Lung (tissue), 12 donors: ENCODE results near the gene LRRIQ1. TPM values are rescaled to one million over a fixed set of nuclear protein-coding genes. Genes with fewer than 3 reads are reported as not detected.

Experiments used
- ATAC-seq: fragments of 200-7000 bp; cut with Tn5 transposase; one replicate; pipeline ENCODE4 v1.9.1; 2020; ENCODE audit warnings: moderate number of reproducible peaks; ENCODE audit not compliant: insufficient read depth, low FRiP score
- DNase-seq, 3 donors: peaks; one replicate each; pipeline ENCODE4 v3.0.0-alpha.2; 2013 to 2017
- H3K27ac ChIP-seq, 2 donors: one replicate each; pipeline ENCODE4 v1.5.1; 2013; ENCODE audit warnings: mild to moderate bottlenecking in 2 of 2, moderate library complexity in 2 of 2, control low read depth in 1 of 2, inconsistent platforms in 1 of 2, low read depth in 1 of 2, low read length in 1 of 2
- H3K27me3 ChIP-seq, 3 donors: one replicate each; pipeline ENCODE4 v1.5.1; 2013; ENCODE audit warnings: low read length in 2 of 3; ENCODE audit not compliant: control insufficient read depth in 3 of 3, insufficient read depth in 3 of 3
- H3K36me3 ChIP-seq, 4 donors: one replicate each; pipeline ENCODE4 v1.5.1; 2013; ENCODE audit warnings: low read length in 4 of 4, mild to moderate bottlenecking in 1 of 4, moderate library complexity in 1 of 4; ENCODE audit not compliant: control insufficient read depth in 4 of 4, insufficient read depth in 4 of 4
- H3K4me1 ChIP-seq, 5 donors: one replicate each; pipeline ENCODE4 v1.5.1; 2013; ENCODE audit warnings: low read length in 5 of 5, mild to moderate bottlenecking in 2 of 5, moderate library complexity in 1 of 5; ENCODE audit not compliant: control insufficient read depth in 5 of 5, insufficient read depth in 5 of 5
- H3K4me3 ChIP-seq: one replicate; pipeline ENCODE4 v1.5.1; 2013; ENCODE audit warnings: mild to moderate bottlenecking, control low read depth, moderate library complexity
- H3K9ac ChIP-seq, 2 donors: one replicate each; pipeline ENCODE4 v1.5.1; 2013; ENCODE audit warnings: low read length in 2 of 2, control low read depth in 1 of 2; ENCODE audit not compliant: insufficient read depth in 1 of 2
- H3K9me3 ChIP-seq, 4 donors: one replicate each; pipeline ENCODE4 v1.5.1; 2013; ENCODE audit warnings: low read length in 3 of 4, mild to moderate bottlenecking in 1 of 4, moderate library complexity in 1 of 4; ENCODE audit not compliant: control insufficient read depth in 4 of 4, insufficient read depth in 3 of 4
- WGBS, 2 donors: extraction: QIAGEN DNeasy Blood & Tissue Kit; methylation state at CpG; one replicate each; pipeline ENCODE4 v1.1.7; 2013; 5-methylcytosine and 5-hydroxymethylcytosine counted together
- polyA plus RNA-seq, 2 donors: library from polyadenylated mRNA; stranded (reverse); fragments of 200-250 nt; gene quantifications; one replicate each; pipeline ENCODE4 v1.2.1, GENCODE V29; 2013
- total RNA-seq, 2 donors: library from RNA; depleted of rRNA in 1 of 2; stranded (reverse); fragments of >200 nt in 1 of 2; gene quantifications; one replicate each; pipeline ENCODE4 v1.2.1, GENCODE V29; 2014 to 2021
- TF ChIP-seq, protein P1 (sequence below): IDR thresholded peaks from 2 replicates; pipeline ENCODE4 v1.5.1; 2012; ENCODE audit warnings: mild to moderate bottlenecking; ENCODE audit errors: control extremely low read depth, extremely low read depth
- donor health status: control.
- donor health status: control.
- donor health status: Bipolar disorder and iron deficiency.
- donor health status: healthy.
- donor health status: DM: yes; HTN: yes; CAD: no.

Gene LRRIQ1
- total and polyA plus RNA-seq, 4 donors = 3.4 to 33.2 (median 12.0) TPM

DNA sequence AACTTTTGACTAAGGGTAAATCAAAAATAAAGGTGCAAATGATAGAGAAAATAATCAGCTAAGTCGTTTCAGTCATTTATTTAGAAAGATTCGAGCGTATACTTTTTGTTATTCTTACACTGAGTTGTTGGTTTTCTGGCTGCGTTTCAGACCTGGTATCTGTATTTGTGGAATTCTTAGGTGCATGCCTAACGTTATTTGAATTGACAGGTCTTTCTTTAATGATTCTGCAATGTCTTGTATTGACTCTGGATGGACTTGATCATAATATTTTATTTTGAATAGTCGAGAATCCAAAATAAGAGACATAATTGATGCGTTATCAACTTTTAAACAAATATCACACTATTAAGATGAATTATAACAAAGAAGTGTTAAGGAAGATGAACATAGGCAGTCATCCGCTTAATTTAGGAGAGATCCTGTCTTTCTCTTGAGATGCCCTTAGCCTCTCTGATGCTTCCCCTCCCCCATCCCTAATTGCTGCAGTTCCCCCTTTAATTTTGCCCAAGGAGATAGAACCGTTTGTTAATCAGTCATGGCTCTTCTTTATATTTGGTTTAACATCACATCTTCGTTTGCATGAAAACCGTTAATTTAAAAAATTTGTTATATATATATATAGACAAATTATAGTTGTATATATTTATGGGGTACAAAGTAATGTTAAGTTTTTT is 245.6 kb downstream of the LRRIQ1 start:
- Histone ChIP-seq H3K27ac (no peak overlapping the region), H3K4me1 (peaks cover 0 to 19% (median 4%) of the 10 kb centered on the region in 5 donors), H3K9ac (no peak overlapping the region), H3K9me3 (peaks cover 0 to 13% (median 0%) of the 10 kb centered on the region in 4 donors), H3K27me3 (peaks cover 6 to 94% (median 86%) of the 10 kb centered on the region in 3 donors), H3K36me3 (no peaks in the 10 kb centered on the region), H3K4me3 (no peak overlapping the region)
- 10 to 12% methylated on average over 11 of the region's 11 CpGs for WGBS, 2 donors
- DNase-seq = peak in 1 of 3 donors; percentile 22
- ATAC-seq = no peak
- TF ChIP-seq, protein P1, sequence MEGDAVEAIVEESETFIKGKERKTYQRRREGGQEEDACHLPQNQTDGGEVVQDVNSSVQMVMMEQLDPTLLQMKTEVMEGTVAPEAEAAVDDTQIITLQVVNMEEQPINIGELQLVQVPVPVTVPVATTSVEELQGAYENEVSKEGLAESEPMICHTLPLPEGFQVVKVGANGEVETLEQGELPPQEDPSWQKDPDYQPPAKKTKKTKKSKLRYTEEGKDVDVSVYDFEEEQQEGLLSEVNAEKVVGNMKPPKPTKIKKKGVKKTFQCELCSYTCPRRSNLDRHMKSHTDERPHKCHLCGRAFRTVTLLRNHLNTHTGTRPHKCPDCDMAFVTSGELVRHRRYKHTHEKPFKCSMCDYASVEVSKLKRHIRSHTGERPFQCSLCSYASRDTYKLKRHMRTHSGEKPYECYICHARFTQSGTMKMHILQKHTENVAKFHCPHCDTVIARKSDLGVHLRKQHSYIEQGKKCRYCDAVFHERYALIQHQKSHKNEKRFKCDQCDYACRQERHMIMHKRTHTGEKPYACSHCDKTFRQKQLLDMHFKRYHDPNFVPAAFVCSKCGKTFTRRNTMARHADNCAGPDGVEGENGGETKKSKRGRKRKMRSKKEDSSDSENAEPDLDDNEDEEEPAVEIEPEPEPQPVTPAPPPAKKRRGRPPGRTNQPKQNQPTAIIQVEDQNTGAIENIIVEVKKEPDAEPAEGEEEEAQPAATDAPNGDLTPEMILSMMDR = no peak

DNA sequence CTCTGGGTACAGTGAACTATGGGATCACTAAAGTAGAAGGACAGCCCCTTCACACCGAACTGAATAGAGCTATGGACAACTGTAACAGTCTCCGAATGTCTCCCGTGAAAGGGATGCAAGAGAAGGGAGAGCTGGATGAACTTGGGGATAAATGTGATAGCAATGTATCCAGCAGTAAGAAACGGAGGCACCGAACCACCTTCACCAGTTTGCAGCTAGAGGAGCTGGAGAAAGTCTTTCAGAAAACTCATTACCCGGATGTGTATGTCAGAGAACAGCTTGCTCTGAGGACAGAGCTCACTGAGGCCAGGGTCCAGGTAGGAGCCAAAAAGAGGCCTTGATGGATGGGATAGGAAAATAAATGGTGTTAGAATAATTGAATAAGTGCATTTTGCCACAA is 247.4 kb downstream of the LRRIQ1 start:
- H3K9me3 ChIP-seq = peaks cover 0 to 7% (median 0%) of the 10 kb centered on the region in 4 donors
- DNase-seq = no peak
- WGBS, 2 donors = 44 to 53% methylated on average over 6 of the region's 6 CpGs
- H3K27ac ChIP-seq = no peak overlapping the region
- peaks cover 0 to 83% (median 74%) of the 10 kb centered on the region in 3 donors for H3K27me3 ChIP-seq
- H3K4me3 ChIP-seq = no peak overlapping the region
- TF ChIP-seq, protein P1 = no peak
- no peak for ATAC-seq
- H3K4me1 ChIP-seq = peaks cover 0 to 19% (median 4%) of the 10 kb centered on the region in 5 donors
- no peaks in the 10 kb centered on the region for H3K36me3 ChIP-seq
- H3K9ac ChIP-seq = no peak overlapping the region

Other genes with a start within 250 kb of the LRRIQ1 start
- gene SLC6A15, start 123.6 kb upstream of the LRRIQ1 start, total RNA-seq = under 1 TPM in 1 of 2 donors, not detected in 1; 0.34 TPM
- gene SLC6A15, start 123.6 kb upstream of the LRRIQ1 start, polyA plus RNA-seq = under 1 TPM; 0.02 to 0.11 TPM
- gene TSPAN19, start 74 bp upstream of the LRRIQ1 start, total RNA-seq = 10 to 100 TPM; 13.7 to 17.1 TPM
- gene TSPAN19, start 74 bp upstream of the LRRIQ1 start, polyA plus RNA-seq = 10 to 100 TPM; 10.5 to 21.5 TPM
- gene ALX1, start 243.9 kb downstream of the LRRIQ1 start, total RNA-seq = under 1 TPM; 0.12 to 0.17 TPM
- gene ALX1, start 243.9 kb downstream of the LRRIQ1 start, polyA plus RNA-seq = under 1 TPM; 0.08 to 0.14 TPM